ENCODE data around the gene SIAH1. TPM values are rescaled to one million over a fixed set of nuclear protein-coding genes. Genes with fewer than 3 reads are reported as not detected.

Gene SIAH1
- polyA plus RNA-seq, 2 of the 4 experiments (the other 2 are of a cell fraction), result 13.3 to 28.5 TPM

DNA sequence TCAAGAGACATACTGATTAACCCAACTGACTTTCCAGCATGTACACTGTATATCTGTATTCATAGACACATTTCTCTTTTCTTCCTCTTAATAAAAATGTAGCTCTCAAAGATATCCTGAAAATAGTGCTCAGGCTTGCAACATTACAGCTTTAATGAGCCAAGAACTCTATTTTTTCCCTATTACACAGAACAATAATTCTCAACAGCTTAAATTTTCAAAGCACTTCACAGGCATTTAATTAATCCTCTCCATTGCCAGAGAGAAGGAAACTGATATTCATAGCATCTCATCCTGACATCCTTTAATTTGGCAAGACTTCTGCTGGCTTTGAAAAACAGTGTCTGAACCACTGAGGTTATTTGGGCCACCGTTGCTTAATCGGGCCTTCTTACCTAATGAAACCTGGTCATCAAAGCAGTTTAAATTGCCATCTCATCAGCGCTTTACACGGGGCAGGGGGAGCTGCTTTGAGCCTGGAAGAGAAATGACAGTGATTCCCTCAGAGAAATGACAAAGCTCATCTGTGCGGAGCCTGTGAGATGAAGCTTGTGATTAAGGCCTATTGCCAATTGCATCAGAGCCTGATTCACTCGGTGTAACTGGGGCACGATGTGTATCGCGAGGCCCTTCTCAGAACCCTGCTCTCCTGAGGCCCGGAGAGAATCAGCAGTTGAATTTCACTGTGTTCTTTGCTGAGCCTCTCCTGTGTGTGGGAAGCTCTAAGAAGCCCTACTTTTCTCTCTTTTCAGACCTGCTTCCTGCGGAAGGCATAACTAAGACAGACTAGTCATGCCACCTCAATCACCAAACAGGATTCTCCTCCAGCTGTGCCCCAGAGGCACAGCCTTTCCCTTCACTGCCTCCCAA lies 8.5 kb upstream of the SIAH1 start:
- CTCF ChIA-PET, result interaction anchor here (0.6 to 1.2 kb wide), 5 partner anchors 16 to 120 kb away, joined by 3 to 4 read pairs (median 3); no protein-coding TSS in a partner anchor
- H3K27ac ChIP-seq, result no peak overlapping the region
- TF ChIP-seq CBX2 (IDR thresholded peaks at IDR 0.05; ENCODE audit: borderline replicate concordance, low read depth) (no peak), KDM1A (IDR thresholded peaks at IDR 0.05; ENCODE audit: low read depth) (no peak), ESRRA (IDR thresholded peaks at IDR 0.05; ENCODE audit: borderline replicate concordance, low read length) (no peak), TFCP2L1 (CRISPR knock-in tag; IDR thresholded peaks at IDR 0.05) (no peak), MYC (IDR thresholded peaks at IDR 0.05; ENCODE audit: borderline replicate concordance, low read length) (no peak), FOXS1 (CRISPR knock-in tag; IDR thresholded peaks at IDR 0.05) (no peak)
- TF ChIP-seq, protein P1, sequence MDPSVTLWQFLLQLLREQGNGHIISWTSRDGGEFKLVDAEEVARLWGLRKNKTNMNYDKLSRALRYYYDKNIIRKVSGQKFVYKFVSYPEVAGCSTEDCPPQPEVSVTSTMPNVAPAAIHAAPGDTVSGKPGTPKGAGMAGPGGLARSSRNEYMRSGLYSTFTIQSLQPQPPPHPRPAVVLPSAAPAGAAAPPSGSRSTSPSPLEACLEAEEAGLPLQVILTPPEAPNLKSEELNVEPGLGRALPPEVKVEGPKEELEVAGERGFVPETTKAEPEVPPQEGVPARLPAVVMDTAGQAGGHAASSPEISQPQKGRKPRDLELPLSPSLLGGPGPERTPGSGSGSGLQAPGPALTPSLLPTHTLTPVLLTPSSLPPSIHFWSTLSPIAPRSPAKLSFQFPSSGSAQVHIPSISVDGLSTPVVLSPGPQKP (IDR thresholded peaks at IDR 0.05; ENCODE audit: low read depth, low read length), result no peak
- TF ChIP-seq, protein P2, sequence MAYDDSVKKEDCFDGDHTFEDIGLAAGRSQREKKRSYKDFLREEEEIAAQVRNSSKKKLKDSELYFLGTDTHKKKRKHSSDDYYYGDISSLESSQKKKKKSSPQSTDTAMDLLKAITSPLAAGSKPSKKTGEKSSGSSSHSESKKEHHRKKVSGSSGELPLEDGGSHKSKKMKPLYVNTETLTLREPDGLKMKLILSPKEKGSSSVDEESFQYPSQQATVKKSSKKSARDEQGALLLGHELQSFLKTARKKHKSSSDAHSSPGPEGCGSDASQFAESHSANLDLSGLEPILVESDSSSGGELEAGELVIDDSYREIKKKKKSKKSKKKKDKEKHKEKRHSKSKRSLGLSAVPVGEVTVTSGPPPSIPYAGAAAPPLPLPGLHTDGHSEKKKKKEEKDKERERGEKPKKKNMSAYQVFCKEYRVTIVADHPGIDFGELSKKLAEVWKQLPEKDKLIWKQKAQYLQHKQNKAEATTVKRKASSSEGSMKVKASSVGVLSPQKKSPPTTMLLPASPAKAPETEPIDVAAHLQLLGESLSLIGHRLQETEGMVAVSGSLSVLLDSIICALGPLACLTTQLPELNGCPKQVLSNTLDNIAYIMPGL (CRISPR knock-in tag; IDR thresholded peaks at IDR 0.05; ENCODE audit: borderline replicate concordance), result no peak

DNA sequence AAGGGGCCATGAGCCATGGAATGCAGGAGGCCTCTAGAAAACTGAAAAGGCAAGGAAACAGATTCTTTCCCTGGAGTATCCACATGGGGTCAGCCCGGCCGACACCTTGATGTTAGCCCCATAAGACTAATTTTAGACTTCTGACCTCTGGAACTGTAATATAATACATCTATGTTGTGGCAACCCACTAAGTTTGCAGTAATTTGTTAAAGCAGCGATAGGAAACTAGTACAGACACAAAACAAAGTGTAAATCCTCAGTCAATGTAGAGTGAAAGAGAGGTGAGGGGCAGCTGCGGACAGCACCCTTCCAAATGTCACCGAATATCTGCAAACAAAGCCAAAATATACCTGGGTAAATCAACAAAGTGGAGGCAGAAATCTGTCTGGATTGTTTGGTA lies 7.2 kb upstream of the SIAH1 start:
- FAIRE-seq, result no peak
- TF ChIP-seq TP53 (CRISPR knock-in tag; IDR thresholded peaks at IDR 0.05), result no peak
- TF ChIP-seq RFX5 (IDR thresholded peaks at IDR 0.05), result no peak
- no peak overlapping the region for H3K27ac ChIP-seq
- no peak overlapping the region for H3K4me3 ChIP-seq
- H3K4me2 ChIP-seq, result no peak overlapping the region
- WGBS (ENCODE audit: missing lambda C conversion rate), result 85% methylated on average over 5 of the region's 5 CpGs
- ChIA-PET POLR2A (no interaction called here), CTCF (no interaction called here)
- DNase-seq (ENCODE audit: low read depth in 1 of 2, low spot score in 1 of 2), result no peak
- peaks cover 8% of the 10 kb centered on the region for H3K4me1 ChIP-seq
- ATAC-seq, result no peak
- H3K9me3 ChIP-seq, result no peaks in the 10 kb centered on the region

More for the DNA sequence above, 8.5 kb upstream of the SIAH1 start:
- WGBS (ENCODE audit: missing lambda C conversion rate), result 88% methylated on average over 11 of the region's 11 CpGs
- POLR2A ChIA-PET, result interaction anchor here (1.1 kb wide), 1 partner anchor 8 kb away, joined by 3 read pairs; no protein-coding TSS in a partner anchor
- ATAC-seq (0 out of 6 replicates have a peak, but pooled peaks of 1 of the 2 experiments have one; percentile 32), DNase-seq (ENCODE audit: low read depth in 1 of 2, low spot score in 1 of 2) (no peak), FAIRE-seq (no peak)
- Histone ChIP-seq H3K4me3 (no peak overlapping the region), H3K4me1 (peaks cover 12% of the 10 kb centered on the region), H3K4me2 (no peak overlapping the region), H3K9me3 (no peaks in the 10 kb centered on the region)

DNA sequence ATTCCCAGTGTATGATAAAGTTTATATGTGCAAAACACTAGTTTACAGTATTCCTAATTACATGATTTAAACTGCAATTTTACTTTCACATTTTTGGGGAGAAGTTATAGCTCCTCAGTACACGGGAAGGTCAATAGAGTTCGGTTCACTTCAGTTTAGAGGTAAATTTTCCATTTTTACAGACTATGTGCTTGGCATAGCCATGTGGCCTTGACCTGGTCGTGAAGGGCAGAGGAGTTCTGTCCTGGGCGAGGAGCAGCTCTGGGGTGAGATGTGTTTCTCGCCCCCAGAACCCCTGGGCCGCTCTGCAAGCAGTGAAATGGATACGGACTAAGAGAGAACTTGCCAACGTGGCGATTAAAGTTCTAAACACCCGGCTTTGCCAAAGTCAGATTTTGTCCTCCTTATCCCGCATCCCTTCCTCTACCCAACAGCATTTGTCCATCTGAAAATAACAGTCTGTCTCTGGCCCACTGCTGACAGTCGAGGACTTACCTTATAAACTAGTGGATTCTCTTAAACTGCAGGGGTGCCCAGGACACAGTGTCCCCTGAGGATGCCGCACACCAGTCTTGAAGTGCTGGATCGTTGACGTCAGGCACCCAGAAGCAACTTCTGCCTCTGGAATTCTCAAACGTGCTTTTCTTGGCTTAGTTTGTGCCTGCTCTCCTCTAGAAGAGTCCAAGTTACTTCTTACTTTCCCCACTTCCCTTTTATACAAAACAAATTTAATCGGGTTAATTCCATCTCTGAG lies 1.5 kb upstream of the SIAH1 start:
- H3K9me3 ChIP-seq, result no peaks in the 10 kb centered on the region
- no peak for DNase-seq (ENCODE audit: low read depth in 1 of 2, low spot score in 1 of 2)
- no peak overlapping the region for H3K4me3 ChIP-seq
- no peak overlapping the region for H3K4me2 ChIP-seq
- ChIA-PET CTCF (interaction anchor here (1.0 to 1.3 kb wide), 2 partner anchors 55 to 68 kb away, joined by 3 read pairs; no protein-coding TSS in a partner anchor), POLR2A (interaction anchor here (4.0 kb wide), 1 partner anchor 21 kb away, joined by 55 read pairs; no protein-coding TSS in a partner anchor)
- 86% methylated on average over 17 of the region's 17 CpGs for WGBS (ENCODE audit: missing lambda C conversion rate)
- no peak for FAIRE-seq
- TF ChIP-seq, protein P3, sequence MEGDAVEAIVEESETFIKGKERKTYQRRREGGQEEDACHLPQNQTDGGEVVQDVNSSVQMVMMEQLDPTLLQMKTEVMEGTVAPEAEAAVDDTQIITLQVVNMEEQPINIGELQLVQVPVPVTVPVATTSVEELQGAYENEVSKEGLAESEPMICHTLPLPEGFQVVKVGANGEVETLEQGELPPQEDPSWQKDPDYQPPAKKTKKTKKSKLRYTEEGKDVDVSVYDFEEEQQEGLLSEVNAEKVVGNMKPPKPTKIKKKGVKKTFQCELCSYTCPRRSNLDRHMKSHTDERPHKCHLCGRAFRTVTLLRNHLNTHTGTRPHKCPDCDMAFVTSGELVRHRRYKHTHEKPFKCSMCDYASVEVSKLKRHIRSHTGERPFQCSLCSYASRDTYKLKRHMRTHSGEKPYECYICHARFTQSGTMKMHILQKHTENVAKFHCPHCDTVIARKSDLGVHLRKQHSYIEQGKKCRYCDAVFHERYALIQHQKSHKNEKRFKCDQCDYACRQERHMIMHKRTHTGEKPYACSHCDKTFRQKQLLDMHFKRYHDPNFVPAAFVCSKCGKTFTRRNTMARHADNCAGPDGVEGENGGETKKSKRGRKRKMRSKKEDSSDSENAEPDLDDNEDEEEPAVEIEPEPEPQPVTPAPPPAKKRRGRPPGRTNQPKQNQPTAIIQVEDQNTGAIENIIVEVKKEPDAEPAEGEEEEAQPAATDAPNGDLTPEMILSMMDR (IDR thresholded peaks at IDR 0.05), result no peak
- TF ChIP-seq NPAS2 (CRISPR knock-in tag; IDR thresholded peaks at IDR 0.05; ENCODE audit: borderline replicate concordance) (no peak), CHD2 (IDR thresholded peaks at IDR 0.05; ENCODE audit: low read length, partially characterized antibody) (no peak), ESRRA (IDR thresholded peaks at IDR 0.05; ENCODE audit: borderline replicate concordance, low read length) (no peak), TFCP2L1 (CRISPR knock-in tag; IDR thresholded peaks at IDR 0.05) (no peak), BHLHE40 (IDR thresholded peaks at IDR 0.05; ENCODE audit: low read depth, low read length) (no peak), RARB (CRISPR knock-in tag; IDR thresholded peaks at IDR 0.05) (no peak), HEYL (CRISPR knock-in tag; IDR thresholded peaks at IDR 0.05) (no peak), CEBPB (IDR thresholded peaks at IDR 0.05) (no peak), KDM5A (IDR thresholded peaks at IDR 0.05) (no peak), CHD4 (IDR thresholded peaks at IDR 0.05; ENCODE audit: borderline replicate concordance) (no peak), CBX2 (IDR thresholded peaks at IDR 0.05; ENCODE audit: borderline replicate concordance, low read depth) (no peak), HDAC2 (IDR thresholded peaks at IDR 0.05) (no peak)
- TF ChIP-seq, protein P2 (CRISPR knock-in tag; IDR thresholded peaks at IDR 0.05; ENCODE audit: borderline replicate concordance), result no peak
- no peak for ATAC-seq
- H3K4me1 ChIP-seq, result peaks cover 14% of the 10 kb centered on the region; the same call in 2 of the 3 replicates
- peak overlapping the region in 1 of 2 experiments; percentile 99; a peak in 2 of 6 replicates for H3K27ac ChIP-seq

All from A549 (cell line).